HepG2 (cell line): ENCODE data around the gene KCTD16.

Experiments used
- CTCF ChIP-seq: sonication (generic); formaldehyde crosslinking; IDR thresholded peaks from 2 replicates; pipeline ENCODE4 v1.5.0; 2020; ENCODE audit warnings: mild to moderate bottlenecking, missing genetic modification reagents, moderate library complexity
- EP300 ChIP-seq, 3 experiments: sonication (generic) in 1 of 3; formaldehyde crosslinking in 1 of 3; IDR thresholded peaks; 2 replicates each; pipeline versions ENCODE4 v1.5.1 to v1.6.1; 2011 to 2020; ENCODE audit warnings: low read depth in 2 of 3, low read length in 2 of 3, borderline replicate concordance in 1 of 3, improper control_type of control experiment in 1 of 3, mild to moderate bottlenecking in 1 of 3, missing genetic modification reagents in 1 of 3, moderate library complexity in 1 of 3
- GABPB1 ChIP-seq: IDR thresholded peaks from 2 replicates; pipeline ENCODE4 v1.6.1; 2016; ENCODE audit warnings: mild to moderate bottlenecking, missing genetic modification reagents, moderate library complexity, missing compliant biosample characterization
- MZF1 ChIP-seq: sonication (generic); formaldehyde crosslinking; IDR thresholded peaks from 2 replicates; pipeline ENCODE4 v1.8.1; 2023; ENCODE audit warnings: mild to moderate bottlenecking, missing genetic modification reagents, borderline replicate concordance
- TF ChIP-seq, protein P1 (sequence below), 2 experiments: IDR thresholded peaks; 2 replicates each; pipeline ENCODE4 v1.6.1; 2011 to 2012; ENCODE audit warnings: low read length in 2 of 2, borderline replicate concordance in 1 of 2, low read depth in 1 of 2, mild to moderate bottlenecking in 1 of 2, moderate library complexity in 1 of 2
- TF ChIP-seq, protein P2 (sequence below): sonication (generic); formaldehyde crosslinking; conservative IDR thresholded peaks from 2 replicates; pipeline ENCODE4 v1.4.0; 2020; ENCODE audit warnings: missing genetic modification reagents

GRCh38 chr5:144298658-144299057, 128.0 kb downstream of the KCTD16 start:
- TF ChIP-seq MZF1 (CRISPR knock-in tag) (no peak), EP300 (IDR thresholded peaks at IDR 0.05; ENCODE audit: low read depth in 2 of 2, low read length in 2 of 2) (no peak), EP300 (CRISPR knock-in tag; IDR thresholded peaks at IDR 0.05; ENCODE audit: borderline replicate concordance) (no peak), CTCF (no peak), GABPB1 (CRISPR knock-in tag) (no peak)
- TF ChIP-seq, protein P1, sequence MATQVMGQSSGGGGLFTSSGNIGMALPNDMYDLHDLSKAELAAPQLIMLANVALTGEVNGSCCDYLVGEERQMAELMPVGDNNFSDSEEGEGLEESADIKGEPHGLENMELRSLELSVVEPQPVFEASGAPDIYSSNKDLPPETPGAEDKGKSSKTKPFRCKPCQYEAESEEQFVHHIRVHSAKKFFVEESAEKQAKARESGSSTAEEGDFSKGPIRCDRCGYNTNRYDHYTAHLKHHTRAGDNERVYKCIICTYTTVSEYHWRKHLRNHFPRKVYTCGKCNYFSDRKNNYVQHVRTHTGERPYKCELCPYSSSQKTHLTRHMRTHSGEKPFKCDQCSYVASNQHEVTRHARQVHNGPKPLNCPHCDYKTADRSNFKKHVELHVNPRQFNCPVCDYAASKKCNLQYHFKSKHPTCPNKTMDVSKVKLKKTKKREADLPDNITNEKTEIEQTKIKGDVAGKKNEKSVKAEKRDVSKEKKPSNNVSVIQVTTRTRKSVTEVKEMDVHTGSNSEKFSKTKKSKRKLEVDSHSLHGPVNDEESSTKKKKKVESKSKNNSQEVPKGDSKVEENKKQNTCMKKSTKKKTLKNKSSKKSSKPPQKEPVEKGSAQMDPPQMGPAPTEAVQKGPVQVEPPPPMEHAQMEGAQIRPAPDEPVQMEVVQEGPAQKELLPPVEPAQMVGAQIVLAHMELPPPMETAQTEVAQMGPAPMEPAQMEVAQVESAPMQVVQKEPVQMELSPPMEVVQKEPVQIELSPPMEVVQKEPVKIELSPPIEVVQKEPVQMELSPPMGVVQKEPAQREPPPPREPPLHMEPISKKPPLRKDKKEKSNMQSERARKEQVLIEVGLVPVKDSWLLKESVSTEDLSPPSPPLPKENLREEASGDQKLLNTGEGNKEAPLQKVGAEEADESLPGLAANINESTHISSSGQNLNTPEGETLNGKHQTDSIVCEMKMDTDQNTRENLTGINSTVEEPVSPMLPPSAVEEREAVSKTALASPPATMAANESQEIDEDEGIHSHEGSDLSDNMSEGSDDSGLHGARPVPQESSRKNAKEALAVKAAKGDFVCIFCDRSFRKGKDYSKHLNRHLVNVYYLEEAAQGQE (IDR thresholded peaks at IDR 0.05; ENCODE audit: borderline replicate concordance in 1 of 2, low read depth in 1 of 2, low read length in 2 of 2) = no peak
- TF ChIP-seq, protein P2, sequence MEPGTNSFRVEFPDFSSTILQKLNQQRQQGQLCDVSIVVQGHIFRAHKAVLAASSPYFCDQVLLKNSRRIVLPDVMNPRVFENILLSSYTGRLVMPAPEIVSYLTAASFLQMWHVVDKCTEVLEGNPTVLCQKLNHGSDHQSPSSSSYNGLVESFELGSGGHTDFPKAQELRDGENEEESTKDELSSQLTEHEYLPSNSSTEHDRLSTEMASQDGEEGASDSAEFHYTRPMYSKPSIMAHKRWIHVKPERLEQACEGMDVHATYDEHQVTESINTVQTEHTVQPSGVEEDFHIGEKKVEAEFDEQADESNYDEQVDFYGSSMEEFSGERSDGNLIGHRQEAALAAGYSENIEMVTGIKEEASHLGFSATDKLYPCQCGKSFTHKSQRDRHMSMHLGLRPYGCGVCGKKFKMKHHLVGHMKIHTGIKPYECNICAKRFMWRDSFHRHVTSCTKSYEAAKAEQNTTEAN (CRISPR knock-in tag) = no peak
